Vagina (tissue), 2 donors: ENCODE measurements around the gene MON1A.

Experiments used
- POLR2A ChIP-seq, 2 donors: fragments of 450-650 bp; IDR thresholded peaks; one replicate each; pipeline ENCODE4 v1.6.1; 2017; ENCODE audit warnings: antibody characterized with exemption in 2 of 2, mild to moderate bottlenecking in 2 of 2, moderate library complexity in 2 of 2
- TF ChIP-seq, protein P1 (sequence below), 3 experiments: fragments of 450-650 bp in 2 of 3; fragments of 200-600 bp in 1 of 3; sonication (generic) in 1 of 3; IDR thresholded peaks; one replicate each; pipeline ENCODE4 v1.5.1; 2017 to 2019; ENCODE audit warnings: antibody characterized with exemption in 3 of 3, mild to moderate bottlenecking in 2 of 3, moderate library complexity in 2 of 3

DNA sequence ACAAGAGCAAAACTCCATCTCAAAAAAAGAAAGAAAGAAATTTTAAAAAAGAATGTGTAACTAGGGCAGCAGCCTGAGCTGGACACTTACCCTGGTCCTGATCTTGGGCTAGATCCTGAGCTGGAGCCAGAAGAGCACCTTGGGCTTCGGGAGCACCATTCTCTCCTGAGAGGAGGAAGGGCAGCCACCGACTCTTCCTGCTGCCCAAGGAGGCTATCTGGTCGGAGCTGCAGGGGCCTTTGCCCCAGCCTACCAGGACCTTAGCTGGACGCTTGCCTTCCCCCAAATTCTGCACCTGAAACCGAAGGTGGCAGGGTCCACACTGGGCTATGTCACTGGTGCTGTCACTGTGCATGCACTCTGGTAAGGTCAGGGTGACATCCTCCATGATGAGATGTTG is 53.0 kb downstream of the MON1A start:
- TF ChIP-seq, protein P1, sequence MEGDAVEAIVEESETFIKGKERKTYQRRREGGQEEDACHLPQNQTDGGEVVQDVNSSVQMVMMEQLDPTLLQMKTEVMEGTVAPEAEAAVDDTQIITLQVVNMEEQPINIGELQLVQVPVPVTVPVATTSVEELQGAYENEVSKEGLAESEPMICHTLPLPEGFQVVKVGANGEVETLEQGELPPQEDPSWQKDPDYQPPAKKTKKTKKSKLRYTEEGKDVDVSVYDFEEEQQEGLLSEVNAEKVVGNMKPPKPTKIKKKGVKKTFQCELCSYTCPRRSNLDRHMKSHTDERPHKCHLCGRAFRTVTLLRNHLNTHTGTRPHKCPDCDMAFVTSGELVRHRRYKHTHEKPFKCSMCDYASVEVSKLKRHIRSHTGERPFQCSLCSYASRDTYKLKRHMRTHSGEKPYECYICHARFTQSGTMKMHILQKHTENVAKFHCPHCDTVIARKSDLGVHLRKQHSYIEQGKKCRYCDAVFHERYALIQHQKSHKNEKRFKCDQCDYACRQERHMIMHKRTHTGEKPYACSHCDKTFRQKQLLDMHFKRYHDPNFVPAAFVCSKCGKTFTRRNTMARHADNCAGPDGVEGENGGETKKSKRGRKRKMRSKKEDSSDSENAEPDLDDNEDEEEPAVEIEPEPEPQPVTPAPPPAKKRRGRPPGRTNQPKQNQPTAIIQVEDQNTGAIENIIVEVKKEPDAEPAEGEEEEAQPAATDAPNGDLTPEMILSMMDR (IDR thresholded peaks at IDR 0.05), result no peak
- TF ChIP-seq POLR2A (IDR thresholded peaks at IDR 0.05), result no peak
